GM12878 (cell line): ENCODE measurements around the gene NOS1AP. TPM values are rescaled to one million over a fixed set of nuclear protein-coding genes. Genes with fewer than 3 reads are reported as not detected.

Experiments used
- ATAC-seq: fragments of 200-7000 bp; cut with Tn5 transposase; 3 replicates; pipeline ENCODE4 v1.9.1; 2020; ENCODE audit warnings: mild to moderate bottlenecking, moderate library complexity
- BruUV-seq: library from RNA; stranded (reverse); fragments of 400-500 nt; replicated peaks from 2 replicates; lab custom pipeline; 2021; lab: Mats Ljungman, UMichigan
- CTCF ChIA-PET: fragments of 300-600 bp; sonication (Branson Sonifier 250); formaldehyde crosslinking; extraction: SDS; loops from one replicate; lab custom pipeline; 2021; ENCODE audit warnings: inconsistent platforms; lab: Yijun Ruan, JAX
- POLR2A ChIA-PET: fragments of 350-600 bp; formaldehyde crosslinking; extraction: SDS; loops from one replicate; lab custom pipeline; 2021; ENCODE audit warnings: inconsistent platforms; lab: Charles Lee
- RAD21 ChIA-PET: fragments of 300-600 bp; sonication (Branson Sonifier 250); formaldehyde crosslinking; loops from one replicate; lab custom pipeline; 2023; ENCODE audit warnings: antibody characterized with exemption; ENCODE audit not compliant: unreplicated experiment; lab: Charles Lee
- SMC1A ChIA-PET: fragments of 300-600 bp; sonication (Branson Sonifier 250); formaldehyde crosslinking; loops from one replicate; lab custom pipeline; 2023; ENCODE audit not compliant: unreplicated experiment, uncharacterized antibody; lab: Charles Lee
- DNase-seq: peaks from one replicate; pipeline ENCODE4 v3.0.0-alpha.2; 2011; ENCODE audit warnings: low read depth, low spot score
- FAIRE-seq: peaks from 3 replicates; lab custom pipeline; 2011; peaks lifted over from hg19 to GRCh38; lab: Jason Lieb, UNC
- H2AFZ ChIP-seq: 2 replicates; pipeline ENCODE4 v1.6.0; 2011; ENCODE audit warnings: low read depth, low read length, control low read depth; ENCODE audit not compliant: control insufficient read depth
- H3K27ac ChIP-seq: 2 replicates; pipeline ENCODE4 v1.5.1; 2011; ENCODE audit warnings: control low read depth; ENCODE audit not compliant: control insufficient read depth, insufficient read depth
- H3K27me3 ChIP-seq, 2 experiments: replicated peaks in 1 of 2; 2 replicates each; pipeline versions ENCODE4 v1.6.0 to v1.6.1; 2011; ENCODE audit warnings: low read length in 1 of 2; ENCODE audit not compliant: control insufficient read depth in 2 of 2, insufficient read depth in 2 of 2
- H3K36me3 ChIP-seq, 2 experiments: 2 replicates each; pipeline ENCODE4 v1.5.1; 2011; ENCODE audit warnings: low read length in 1 of 2; ENCODE audit not compliant: control insufficient read depth in 2 of 2, insufficient read depth in 2 of 2
- H3K4me1 ChIP-seq: 2 replicates; pipeline ENCODE4 v1.6.1; 2011; ENCODE audit warnings: mild to moderate bottlenecking, low read length, moderate library complexity, mixed read lengths; ENCODE audit not compliant: control insufficient read depth, insufficient read depth
- H3K4me2 ChIP-seq: 2 replicates; pipeline ENCODE4 v1.6.0; 2011; ENCODE audit warnings: control low read depth; ENCODE audit not compliant: control insufficient read depth, insufficient read depth
- H3K4me3 ChIP-seq: fragments of 200-600 bp; sonication (generic); 2 replicates; pipeline ENCODE4 v1.5.1; 2016
- H3K79me2 ChIP-seq: 2 replicates; pipeline ENCODE4 v1.6.0; 2011; ENCODE audit warnings: low read length; ENCODE audit not compliant: control insufficient read depth, insufficient read depth
- H3K9ac ChIP-seq: 2 replicates; pipeline ENCODE4 v1.8.0; 2011; ENCODE audit warnings: low read length, control low read depth, mixed read lengths; ENCODE audit not compliant: control insufficient read depth, insufficient read depth
- H3K9me3 ChIP-seq: replicated peaks from 3 replicates; pipeline ENCODE4 v1.5.1; 2011; ENCODE audit warnings: mild to moderate bottlenecking, low read length; ENCODE audit not compliant: control insufficient read depth, insufficient read depth
- H4K20me1 ChIP-seq: 2 replicates; pipeline ENCODE4 v1.6.0; 2011; ENCODE audit not compliant: control insufficient read depth, insufficient read depth
- EED ChIP-seq: sonication (generic); IDR thresholded peaks from 2 replicates; pipeline ENCODE4 v1.6.1; 2016; ENCODE audit warnings: antibody characterized with exemption, low read depth
- IKZF1 ChIP-seq: fragments of 450-650 bp; conservative IDR thresholded peaks from 2 replicates; pipeline ENCODE4 v1.6.1; 2017; ENCODE audit warnings: antibody characterized with exemption, mild to moderate bottlenecking
- NR2C2 ChIP-seq: IDR thresholded peaks from 2 replicates; pipeline ENCODE4 v1.6.1; 2011; ENCODE audit warnings: borderline replicate concordance, low read depth; ENCODE audit not compliant: control insufficient read depth, insufficient read length
- POLR2AphosphoS5 ChIP-seq: IDR thresholded peaks from 2 replicates; pipeline ENCODE4 v1.6.1; 2011; ENCODE audit warnings: mild to moderate bottlenecking, low read length, inconsistent platforms
- TCF12 ChIP-seq: IDR thresholded peaks from 2 replicates; pipeline ENCODE4 v1.6.1; 2011; ENCODE audit warnings: low read depth, mild to moderate bottlenecking, low read length
- ZNF274 ChIP-seq: IDR thresholded peaks from one replicate; pipeline ENCODE4 v1.8.0; 2011; ENCODE audit not compliant: insufficient read length, insufficient read depth
- ZNF622 ChIP-seq: fragments of 450-650 bp; IDR thresholded peaks from 2 replicates; pipeline ENCODE4 v1.6.1; 2017; ENCODE audit warnings: mild to moderate bottlenecking, inconsistent platforms
- ZSCAN29 ChIP-seq: fragments of 450-650 bp; IDR thresholded peaks from 2 replicates; pipeline ENCODE4 v1.6.1; 2017; ENCODE audit warnings: mild to moderate bottlenecking, moderate library complexity
- WGBS: methylation state at CpG from one replicate; pipeline ENCODE4 v1.1.6; 2016; ENCODE audit warnings: low lambda C conversion rate; ENCODE audit not compliant: insufficient replicate concordance, insufficient coverage; ENCODE audit errors: missing lambda C conversion rate; 5-methylcytosine and 5-hydroxymethylcytosine counted together
- in situ Hi-C: fragments of 300-500 bp; cut with MboI; formaldehyde crosslinking; loops from 9 replicates; pipeline ENCODE4 v1.14.3; 2018; ENCODE audit warnings: mixed read lengths
- intact Hi-C: fragments of 100-400 bp; cut with micrococcal nuclease; formaldehyde crosslinking; loops from one replicate; pipeline ENCODE4 v1.14.2; 2022; ENCODE audit not compliant: unreplicated experiment
- polyA plus RNA-seq, 11 experiments: library from polyadenylated mRNA; depleted of rRNA in 4 of 11; unstranded in 6 of 11; stranded (reverse) in 5 of 11; fragments of >200 nt; fragmentation: Nextera tagmentation in 4 of 11; fragmentation: Illumina TruSeq in 1 of 11; extraction: Ambion mirVana in 4 of 11; extraction: Trizol in 1 of 11; gene quantifications; 1 replicate in 1 of 11; 2 replicates in 10 of 11; pipeline versions ENCODE4 v1.2.1 to v1.2.3, GENCODE V29; 2011 to 2016; ENCODE audit warnings: inconsistent platforms in 2 of 11, missing spikeins in 2 of 11, low read depth in 1 of 11
- total RNA-seq, 4 experiments: library from RNA; depleted of rRNA in 3 of 4; stranded (reverse); fragments of >200 nt in 3 of 4; fragmentation: Illumina TruSeq in 1 of 4; extraction: Trizol in 1 of 4; gene quantifications; 2 replicates each; pipeline versions ENCODE4 v1.2.1 to v1.2.3, GENCODE V29; 2013 to 2021
- TF ChIP-seq, protein P1 (sequence below): IDR thresholded peaks from 2 replicates; pipeline ENCODE4 v1.6.1; 2011; ENCODE audit warnings: low read depth, low read length, improper control_type of control experiment, borderline replicate concordance
- TF ChIP-seq, protein P2 (sequence below): fragments of 450-650 bp; IDR thresholded peaks from 2 replicates; pipeline ENCODE4 v1.6.1; 2017; ENCODE audit warnings: low read depth, mild to moderate bottlenecking, moderate library complexity
- TF ChIP-seq, protein P3 (sequence below): IDR thresholded peaks from 2 replicates; pipeline ENCODE4 v1.6.1; 2011; ENCODE audit warnings: borderline replicate concordance, low read depth, mild to moderate bottlenecking, moderate library complexity, mixed read lengths, low read length; ENCODE audit not compliant: insufficient read depth; ENCODE audit errors: extremely low read length

The NOS1AP gene
- total and polyA plus RNA-seq, 10 of the 15 experiments (the other 5 are each of a cell fraction or from before 2014, with no cell fraction given), result 0.03 to 0.15 TPM; not detected in 8

DNA sequence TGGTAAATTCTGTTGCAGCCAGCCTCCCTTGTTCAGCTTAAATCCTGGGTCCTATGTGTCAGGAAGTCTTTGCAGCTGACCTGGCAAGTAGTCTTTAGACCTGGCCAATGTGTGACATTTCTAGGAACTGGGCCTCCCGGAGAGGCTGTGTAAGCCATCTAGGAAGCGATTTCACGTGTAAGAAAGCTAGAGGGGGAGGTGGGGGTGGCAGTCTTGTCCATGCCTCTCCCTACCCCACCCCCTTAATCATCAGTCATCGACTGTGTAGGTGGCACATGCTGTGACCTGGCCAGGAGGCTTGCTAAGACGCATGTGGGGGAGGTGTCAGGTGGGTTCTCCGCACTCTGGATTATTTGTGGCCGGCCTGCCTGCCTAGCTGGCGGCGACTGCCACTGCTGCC is 320.5 kb downstream of the NOS1AP start:
- FAIRE-seq (no peak), DNase-seq (no peak), ATAC-seq (no peak; the same call in 2 of the 3 replicates)
- TF ChIP-seq TCF12, result no peak
- no peak for TF ChIP-seq ZNF622
- Histone ChIP-seq H3K9me3 (no peaks in the 10 kb centered on the region), H3K9ac (no peak overlapping the region), H4K20me1 (no peaks in the 10 kb centered on the region), H3K27ac (no peak overlapping the region), H2AFZ (no peak overlapping the region), H3K4me2 (no peak overlapping the region), H3K4me1 (0 out of 2 replicates have a peak, but pooled peaks cover 4% of the 10 kb centered on the region), H3K4me3 (no peak overlapping the region), H3K27me3 (no peaks in the 10 kb centered on the region), H3K36me3 (no peaks in the 10 kb centered on the region), H3K79me2 (no peaks in the 10 kb centered on the region)
- ChIA-PET CTCF (interaction anchor here (1.0 to 6.9 kb wide), 10 partner anchors 10 to 867 kb away, joined by 3 to 126 read pairs (median 5); partner anchors contain the start of gene C1orf226), POLR2A (interaction anchor here (0.9 kb wide), 1 partner anchor 56 kb away, joined by 3 read pairs; no protein-coding TSS in a partner anchor), RAD21 (interaction anchor here (1.6 to 6.4 kb wide), 4 partner anchors 30 to 353 kb away, joined by 5 to 83 read pairs (median 18); no protein-coding TSS in a partner anchor), SMC1A (interaction anchor here (1.1 to 6.4 kb wide), 6 partner anchors 8 to 334 kb away, joined by 3 to 84 read pairs (median 7); no protein-coding TSS in a partner anchor)
- 56% methylated on average over 8 of the region's 9 CpGs for WGBS
- intact Hi-C loops (loop anchor here (5.0 kb wide), 1 partner anchor 113 kb away; no protein-coding TSS in a partner anchor), in situ Hi-C loops (loop anchor here (5.0 kb wide), 1 partner anchor 333 kb away; no protein-coding TSS in a partner anchor)
- no TSS peak for BruUV-seq

DNA sequence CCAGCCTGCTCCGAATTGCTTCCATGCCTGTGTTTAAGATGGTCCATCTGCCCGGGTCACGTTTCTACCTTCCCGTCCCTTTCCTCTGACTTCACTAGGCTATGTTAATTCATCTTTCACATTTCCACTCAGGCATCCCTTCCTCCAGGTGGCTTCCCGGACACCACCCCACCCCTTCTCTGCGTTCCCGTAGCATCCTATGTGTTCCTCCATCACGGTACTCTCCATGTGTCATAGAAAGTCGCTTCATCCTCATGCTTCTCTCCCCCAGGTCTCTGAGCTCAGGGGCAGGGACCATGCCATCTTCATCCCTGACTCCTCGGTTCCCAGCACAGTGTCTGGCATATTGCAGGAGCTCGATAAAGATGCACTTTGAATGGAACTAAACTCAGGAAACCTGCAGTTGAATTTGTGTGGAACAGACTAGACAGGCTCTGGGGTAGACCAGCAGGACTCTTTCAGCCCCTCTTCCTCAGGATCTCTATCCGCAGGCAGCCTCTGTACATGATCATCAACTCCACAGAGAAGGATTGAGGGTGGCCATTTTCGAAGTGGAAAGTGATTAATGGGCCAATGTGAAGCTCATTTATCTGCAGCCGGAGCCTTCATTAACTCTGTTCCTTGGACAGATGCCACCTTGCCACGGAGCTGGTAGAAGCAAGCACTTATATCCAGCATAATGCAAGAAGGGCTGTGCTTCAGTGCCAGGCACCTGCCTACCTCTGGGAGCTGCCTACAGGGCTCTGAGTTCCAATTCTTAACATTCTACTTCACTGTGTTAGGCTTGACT is 321.1 kb downstream of the NOS1AP start:
- 0 out of 2 replicates have a peak, but pooled peaks cover 4% of the 10 kb centered on the region for H3K4me1 ChIP-seq
- intact Hi-C loops, result loop anchor here (5.0 kb wide), 1 partner anchor 113 kb away; no protein-coding TSS in a partner anchor
- FAIRE-seq (no peak), DNase-seq (no peak), ATAC-seq (no peak)
- H3K27me3 ChIP-seq, result no peaks in the 10 kb centered on the region
- no peaks in the 10 kb centered on the region for H3K36me3 ChIP-seq
- POLR2A ChIA-PET, result interaction anchor here (0.9 kb wide), 1 partner anchor 56 kb away, joined by 3 read pairs; no protein-coding TSS in a partner anchor
- BruUV-seq, result no TSS peak
- no peak overlapping the region for H3K4me2 ChIP-seq
- SMC1A ChIA-PET, result interaction anchor here (0.7 to 6.4 kb wide), 10 partner anchors 9 to 353 kb away, joined by 3 to 84 read pairs (median 6); partner anchors contain the start of gene C1orf226
- CTCF ChIA-PET, result interaction anchor here (1.0 to 6.9 kb wide), 11 partner anchors 9 to 458 kb away, joined by 3 to 126 read pairs (median 3); partner anchors contain the start of gene C1orf226
- RAD21 ChIA-PET, result interaction anchor here (1.3 to 6.4 kb wide), 6 partner anchors 8 to 353 kb away, joined by 4 to 83 read pairs (median 6); no protein-coding TSS in a partner anchor
- in situ Hi-C loops, result loop anchor here (5.0 kb wide), 1 partner anchor 333 kb away; no protein-coding TSS in a partner anchor
- no peaks in the 10 kb centered on the region for H3K9me3 ChIP-seq
- no peaks in the 10 kb centered on the region for H4K20me1 ChIP-seq
- no peak overlapping the region for H3K4me3 ChIP-seq
- no peak overlapping the region for H3K9ac ChIP-seq
- no peak overlapping the region for H2AFZ ChIP-seq
- H3K79me2 ChIP-seq, result no peaks in the 10 kb centered on the region
- H3K27ac ChIP-seq, result no peak overlapping the region
- 18% methylated on average over 15 of the region's 15 CpGs for WGBS
- TF ChIP-seq POLR2AphosphoS5 (no peak), ZSCAN29 (no peak), ZNF274 (no peak), EED (no peak), NR2C2 (no peak), IKZF1 (no peak)
- TF ChIP-seq, protein P1, sequence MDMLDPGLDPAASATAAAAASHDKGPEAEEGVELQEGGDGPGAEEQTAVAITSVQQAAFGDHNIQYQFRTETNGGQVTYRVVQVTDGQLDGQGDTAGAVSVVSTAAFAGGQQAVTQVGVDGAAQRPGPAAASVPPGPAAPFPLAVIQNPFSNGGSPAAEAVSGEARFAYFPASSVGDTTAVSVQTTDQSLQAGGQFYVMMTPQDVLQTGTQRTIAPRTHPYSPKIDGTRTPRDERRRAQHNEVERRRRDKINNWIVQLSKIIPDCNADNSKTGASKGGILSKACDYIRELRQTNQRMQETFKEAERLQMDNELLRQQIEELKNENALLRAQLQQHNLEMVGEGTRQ, result no peak
- TF ChIP-seq, protein P2, sequence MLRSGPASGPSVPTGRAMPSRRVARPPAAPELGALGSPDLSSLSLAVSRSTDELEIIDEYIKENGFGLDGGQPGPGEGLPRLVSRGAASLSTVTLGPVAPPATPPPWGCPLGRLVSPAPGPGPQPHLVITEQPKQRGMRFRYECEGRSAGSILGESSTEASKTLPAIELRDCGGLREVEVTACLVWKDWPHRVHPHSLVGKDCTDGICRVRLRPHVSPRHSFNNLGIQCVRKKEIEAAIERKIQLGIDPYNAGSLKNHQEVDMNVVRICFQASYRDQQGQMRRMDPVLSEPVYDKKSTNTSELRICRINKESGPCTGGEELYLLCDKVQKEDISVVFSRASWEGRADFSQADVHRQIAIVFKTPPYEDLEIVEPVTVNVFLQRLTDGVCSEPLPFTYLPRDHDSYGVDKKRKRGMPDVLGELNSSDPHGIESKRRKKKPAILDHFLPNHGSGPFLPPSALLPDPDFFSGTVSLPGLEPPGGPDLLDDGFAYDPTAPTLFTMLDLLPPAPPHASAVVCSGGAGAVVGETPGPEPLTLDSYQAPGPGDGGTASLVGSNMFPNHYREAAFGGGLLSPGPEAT, result no peak
- TF ChIP-seq, protein P3, sequence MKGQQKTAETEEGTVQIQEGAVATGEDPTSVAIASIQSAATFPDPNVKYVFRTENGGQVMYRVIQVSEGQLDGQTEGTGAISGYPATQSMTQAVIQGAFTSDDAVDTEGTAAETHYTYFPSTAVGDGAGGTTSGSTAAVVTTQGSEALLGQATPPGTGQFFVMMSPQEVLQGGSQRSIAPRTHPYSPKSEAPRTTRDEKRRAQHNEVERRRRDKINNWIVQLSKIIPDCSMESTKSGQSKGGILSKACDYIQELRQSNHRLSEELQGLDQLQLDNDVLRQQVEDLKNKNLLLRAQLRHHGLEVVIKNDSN, result no peak
